Measurements from ENCODE around the gene ANKRD44.

GRCh38 chr2:196967116-196967515 lies 343.5 kb downstream of the ANKRD44 start:
- TF ChIP-seq CTCF (IDR thresholded peaks at IDR 0.05; ENCODE audit: low read length) (no peak), EZH2 (IDR thresholded peaks at IDR 0.05; ENCODE audit: borderline replicate concordance, low read length) (no peak)
